Endothelial cell of umbilical vein (primary cell): Measurements from ENCODE around the gene XXYLT1. TPM values are rescaled to one million over a fixed set of nuclear protein-coding genes. Genes with fewer than 3 reads are reported as not detected.

ENCODE experiments used
- BruUV-seq: library from RNA; stranded (reverse); fragments of 400-500 nt; replicated peaks from 2 replicates; lab custom pipeline; 2021; lab: Mats Ljungman, UMichigan
- CTCF ChIA-PET: fragments of 300-600, 350-600 bp; sonication (Branson Sonifier 250); formaldehyde crosslinking; loops from one replicate; lab custom pipeline; 2021; ENCODE audit warnings: antibody characterized with exemption, inconsistent platforms; lab: Charles Lee
- POLR2A ChIA-PET: fragments of 300-600, 350-600 bp; sonication (Branson Sonifier 250); formaldehyde crosslinking; loops from one replicate; lab custom pipeline; 2021; ENCODE audit warnings: antibody characterized with exemption, inconsistent platforms; lab: Charles Lee
- DNase-seq: peaks from one replicate; pipeline ENCODE4 v3.0.0-alpha.2; 2011; ENCODE audit warnings: low read depth, low spot score
- FAIRE-seq: peaks from 2 replicates; lab custom pipeline; 2011; peaks lifted over from hg19 to GRCh38; lab: Jason Lieb, UNC
- H2AFZ ChIP-seq: 2 replicates; pipeline ENCODE4 v1.6.0; 2012; ENCODE audit warnings: low read depth, low read length, control low read depth, inconsistent platforms
- H3K27ac ChIP-seq: 2 replicates; pipeline ENCODE4 v1.5.1; 2011; ENCODE audit warnings: low read depth, mild to moderate bottlenecking, control low read depth, low read length, moderate library complexity; ENCODE audit not compliant: insufficient read depth
- H3K27me3 ChIP-seq, 2 experiments: 2 replicates each; pipeline versions ENCODE4 v1.6.0 to v1.6.1; 2011; ENCODE audit warnings: low read length in 2 of 2, mixed read lengths in 1 of 2; ENCODE audit not compliant: control insufficient read depth in 2 of 2, insufficient read depth in 2 of 2
- H3K36me3 ChIP-seq, 2 experiments: 2 replicates in 1 of 2; 3 replicates in 1 of 2; pipeline ENCODE4 v1.5.1; 2011; ENCODE audit warnings: low read length in 2 of 2, mild to moderate bottlenecking in 1 of 2, moderate library complexity in 1 of 2; ENCODE audit not compliant: control insufficient read depth in 2 of 2, insufficient read depth in 2 of 2; ENCODE audit errors: extremely low read depth in 1 of 2
- H3K4me1 ChIP-seq: 3 replicates; pipeline ENCODE4 v1.5.1; 2011; ENCODE audit warnings: mild to moderate bottlenecking, low read length; ENCODE audit not compliant: control insufficient read depth, insufficient read depth; ENCODE audit errors: extremely low read depth
- H3K4me2 ChIP-seq: 2 replicates; pipeline ENCODE4 v1.6.1; 2011; ENCODE audit warnings: low read length, control low read depth, mixed read lengths; ENCODE audit not compliant: insufficient read depth
- H3K4me3 ChIP-seq, 3 experiments: fragments of 200-600 bp in 1 of 3; sonication (generic), shearing (Covaris generic) in 1 of 3; replicated peaks in 1 of 3; 2 replicates each; pipeline ENCODE4 v1.5.1; 2011 to 2016; ENCODE audit warnings: control low read depth in 3 of 3, low read length in 3 of 3, mild to moderate bottlenecking in 2 of 3, inconsistent platforms in 1 of 3, low read depth in 1 of 3, moderate library complexity in 1 of 3; ENCODE audit not compliant: insufficient read depth in 1 of 3
- H3K79me2 ChIP-seq: 2 replicates; pipeline ENCODE4 v1.6.0; 2012; ENCODE audit warnings: low read length, inconsistent platforms; ENCODE audit not compliant: control insufficient read depth, insufficient read depth
- H3K9ac ChIP-seq: replicated peaks from 2 replicates; pipeline ENCODE3; 2011; ENCODE audit warnings: low read length, control low read depth; ENCODE audit not compliant: insufficient read depth; ENCODE audit errors: extremely low read depth
- H3K9me1 ChIP-seq: replicated peaks from 3 replicates; pipeline ENCODE4 v1.6.0; 2011; ENCODE audit warnings: mild to moderate bottlenecking, low read length; ENCODE audit not compliant: control insufficient read depth, insufficient read depth; ENCODE audit errors: extremely low read depth
- H3K9me3 ChIP-seq: replicated peaks from 2 replicates; pipeline ENCODE4 v1.5.1; 2012; ENCODE audit warnings: low read length, inconsistent platforms; ENCODE audit not compliant: control insufficient read depth, insufficient read depth
- H4K20me1 ChIP-seq: replicated peaks from 2 replicates; pipeline ENCODE3; 2011; ENCODE audit warnings: mild to moderate bottlenecking, low read length; ENCODE audit not compliant: control insufficient read depth, insufficient read depth; ENCODE audit errors: extremely low read depth
- EZH2 ChIP-seq: IDR thresholded peaks from 2 replicates; pipeline ENCODE4 v1.6.1; 2012; ENCODE audit warnings: borderline replicate concordance, low read depth, mild to moderate bottlenecking, moderate library complexity, low read length, inconsistent platforms; ENCODE audit not compliant: severe bottlenecking
- FOS ChIP-seq: IDR thresholded peaks from 2 replicates; pipeline ENCODE4 v1.6.1; 2011; ENCODE audit warnings: mild to moderate bottlenecking, low read length, moderate library complexity, borderline replicate concordance; ENCODE audit not compliant: insufficient read depth
- GATA2 ChIP-seq: IDR thresholded peaks from 2 replicates; pipeline ENCODE4 v1.7.0; 2011; ENCODE audit warnings: low read depth, mild to moderate bottlenecking, moderate library complexity, mixed read lengths, low read length; ENCODE audit not compliant: insufficient read length, insufficient read depth
- JUN ChIP-seq: IDR thresholded peaks from 2 replicates; pipeline ENCODE4 v1.6.1; 2011; ENCODE audit warnings: borderline replicate concordance, low read depth; ENCODE audit not compliant: insufficient read length, insufficient read depth
- MYC ChIP-seq: IDR thresholded peaks from one replicate; pipeline ENCODE4 v1.6.1; 2011; ENCODE audit warnings: mild to moderate bottlenecking, low read depth, low read length
- POLR2A ChIP-seq: IDR thresholded peaks from 2 replicates; pipeline ENCODE4 v1.6.1; 2012; ENCODE audit warnings: low read depth, mild to moderate bottlenecking, control low read depth, low read length
- POLR2AphosphoS5 ChIP-seq: IDR thresholded peaks from 2 replicates; pipeline ENCODE4 v1.6.1; 2012; ENCODE audit warnings: low read depth, mild to moderate bottlenecking, control low read depth, low read length, moderate library complexity; ENCODE audit not compliant: insufficient read depth
- dilution Hi-C: fragments of 300-500 bp; cut with MboI; formaldehyde crosslinking; loops from one replicate; pipeline ENCODE4 v1.15.0; 2019; ENCODE audit warnings: low sequenced_read_pairs; ENCODE audit not compliant: extremely low pct_ligation_motif_present
- intact Hi-C: fragments of 100-400 bp; cut with micrococcal nuclease; formaldehyde crosslinking; loops from one replicate; pipeline ENCODE4 v1.10.0; 2022
- polyA plus RNA-seq, 4 experiments: library from polyadenylated mRNA; depleted of rRNA in 3 of 4; stranded (reverse) in 3 of 4; unstranded in 1 of 4; fragments of >200 nt; gene quantifications; 2 replicates each; pipeline versions ENCODE4 v1.2.1 to v1.2.3, GENCODE V29; 2011 to 2012; ENCODE audit warnings: missing spikeins in 1 of 4
- total RNA-seq: library from RNA; stranded (reverse); gene quantifications from 2 replicates; pipeline ENCODE4 v1.2.3, GENCODE V29; 2021
- TF ChIP-seq, protein P1 (sequence below), 2 donors: IDR thresholded peaks; 1 replicate in 1 of 2; 2 replicates in 1 of 2; pipeline ENCODE4 v1.5.1; 2011; ENCODE audit warnings: low read length in 2 of 2, mild to moderate bottlenecking in 2 of 2, moderate library complexity in 2 of 2, control low read depth in 1 of 2, inconsistent platforms in 1 of 2, low read depth in 1 of 2; ENCODE audit not compliant: insufficient read depth in 1 of 2; ENCODE audit errors: extremely low read depth in 1 of 2
- TF ChIP-seq, protein P2 (sequence below): IDR thresholded peaks from 2 replicates; pipeline ENCODE4 v1.6.1; 2011; ENCODE audit not compliant: insufficient read depth, insufficient read length

Gene XXYLT1
- total and polyA plus RNA-seq, 2 donors (not counting 3 experiments of a cell fraction or from before 2014, with no cell fraction given): 54.4 to 78.1 TPM

DNA sequence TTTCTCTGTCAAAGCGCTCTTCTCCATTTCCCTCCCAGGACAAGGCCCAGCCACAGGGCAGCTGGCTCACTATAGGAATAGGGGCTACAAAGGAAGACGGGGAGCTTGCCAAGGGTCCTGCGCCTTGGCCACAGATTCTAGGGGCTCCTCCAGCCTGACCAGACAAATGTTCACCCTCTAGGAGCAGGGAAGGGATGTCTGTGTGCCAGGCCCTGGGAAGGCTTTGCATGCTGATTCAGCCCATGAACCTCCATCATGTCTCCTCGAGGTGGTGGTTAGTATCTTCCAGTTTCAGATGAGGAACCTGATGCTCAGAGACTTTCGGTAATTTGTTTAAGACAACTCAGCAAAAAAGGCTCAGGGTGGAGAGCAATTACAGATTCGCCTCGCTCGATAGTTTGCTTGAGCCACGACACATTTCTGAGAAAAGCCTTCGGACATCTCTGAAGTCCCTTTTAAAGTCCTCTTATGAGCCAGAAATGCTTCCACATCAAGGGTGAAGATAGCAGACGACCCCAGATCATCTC, 110.0 kb downstream of the XXYLT1 start:
- no peak for TF ChIP-seq FOS
- TF ChIP-seq POLR2A: no peak
- TF ChIP-seq, protein P1, sequence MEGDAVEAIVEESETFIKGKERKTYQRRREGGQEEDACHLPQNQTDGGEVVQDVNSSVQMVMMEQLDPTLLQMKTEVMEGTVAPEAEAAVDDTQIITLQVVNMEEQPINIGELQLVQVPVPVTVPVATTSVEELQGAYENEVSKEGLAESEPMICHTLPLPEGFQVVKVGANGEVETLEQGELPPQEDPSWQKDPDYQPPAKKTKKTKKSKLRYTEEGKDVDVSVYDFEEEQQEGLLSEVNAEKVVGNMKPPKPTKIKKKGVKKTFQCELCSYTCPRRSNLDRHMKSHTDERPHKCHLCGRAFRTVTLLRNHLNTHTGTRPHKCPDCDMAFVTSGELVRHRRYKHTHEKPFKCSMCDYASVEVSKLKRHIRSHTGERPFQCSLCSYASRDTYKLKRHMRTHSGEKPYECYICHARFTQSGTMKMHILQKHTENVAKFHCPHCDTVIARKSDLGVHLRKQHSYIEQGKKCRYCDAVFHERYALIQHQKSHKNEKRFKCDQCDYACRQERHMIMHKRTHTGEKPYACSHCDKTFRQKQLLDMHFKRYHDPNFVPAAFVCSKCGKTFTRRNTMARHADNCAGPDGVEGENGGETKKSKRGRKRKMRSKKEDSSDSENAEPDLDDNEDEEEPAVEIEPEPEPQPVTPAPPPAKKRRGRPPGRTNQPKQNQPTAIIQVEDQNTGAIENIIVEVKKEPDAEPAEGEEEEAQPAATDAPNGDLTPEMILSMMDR (IDR thresholded peaks at IDR 0.05; ENCODE audit: extremely low read depth in 1 of 2, insufficient read depth in 1 of 2, low read depth in 1 of 2, low read length in 2 of 2): no peak
- TF ChIP-seq POLR2AphosphoS5: no peak
- no peak for TF ChIP-seq MYC
- TF ChIP-seq, protein P2, sequence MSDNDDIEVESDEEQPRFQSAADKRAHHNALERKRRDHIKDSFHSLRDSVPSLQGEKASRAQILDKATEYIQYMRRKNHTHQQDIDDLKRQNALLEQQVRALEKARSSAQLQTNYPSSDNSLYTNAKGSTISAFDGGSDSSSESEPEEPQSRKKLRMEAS: no peak
- TF ChIP-seq GATA2: no peak
- TF ChIP-seq EZH2: no peak
- no peak for TF ChIP-seq JUN
- FAIRE-seq: no peak
- H3K9me3 ChIP-seq: no peaks in the 10 kb centered on the region
- dilution Hi-C loops (no loop called here), intact Hi-C loops (loop anchor here (1.0 kb wide), 6 partner anchors 11 to 231 kb away; no protein-coding TSS in a partner anchor)
- TSS peak; percentile 71 for BruUV-seq
- H3K79me2 ChIP-seq: peaks cover 8% of the 10 kb centered on the region
- no peak overlapping the region for H2AFZ ChIP-seq
- no peaks in the 10 kb centered on the region for H3K36me3 ChIP-seq
- H3K9me1 ChIP-seq: no peaks in the 10 kb centered on the region
- POLR2A ChIA-PET: interaction anchor here (1.5 to 2.3 kb wide), 4 partner anchors 11 to 474 kb away, joined by 4 to 16 read pairs (median 8); no protein-coding TSS in a partner anchor
- no peaks in the 10 kb centered on the region for H3K27me3 ChIP-seq
- H3K9ac ChIP-seq: peak overlapping the region; percentile 67
- peaks cover 90% of the 10 kb centered on the region for H3K4me1 ChIP-seq
- H3K4me2 ChIP-seq: no peak overlapping the region
- peak; percentile 59 for DNase-seq
- H4K20me1 ChIP-seq: no peaks in the 10 kb centered on the region
- peak overlapping the region; percentile 95 for H3K27ac ChIP-seq
- no peak overlapping the region for H3K4me3 ChIP-seq
- CTCF ChIA-PET: interaction anchor here (1.0 to 2.3 kb wide), 9 partner anchors 11 to 489 kb away, joined by 3 to 7 read pairs (median 5); partner anchors contain the start of gene LSG1
